ENCODE results near the gene TRIM2. TPM values are rescaled to one million over a fixed set of nuclear protein-coding genes. Genes with fewer than 3 reads are reported as not detected.

Gene TRIM2
- total RNA-seq, 3 donors from 2014 or later: 26.7 to 109 (median 52.4) TPM

DNA sequence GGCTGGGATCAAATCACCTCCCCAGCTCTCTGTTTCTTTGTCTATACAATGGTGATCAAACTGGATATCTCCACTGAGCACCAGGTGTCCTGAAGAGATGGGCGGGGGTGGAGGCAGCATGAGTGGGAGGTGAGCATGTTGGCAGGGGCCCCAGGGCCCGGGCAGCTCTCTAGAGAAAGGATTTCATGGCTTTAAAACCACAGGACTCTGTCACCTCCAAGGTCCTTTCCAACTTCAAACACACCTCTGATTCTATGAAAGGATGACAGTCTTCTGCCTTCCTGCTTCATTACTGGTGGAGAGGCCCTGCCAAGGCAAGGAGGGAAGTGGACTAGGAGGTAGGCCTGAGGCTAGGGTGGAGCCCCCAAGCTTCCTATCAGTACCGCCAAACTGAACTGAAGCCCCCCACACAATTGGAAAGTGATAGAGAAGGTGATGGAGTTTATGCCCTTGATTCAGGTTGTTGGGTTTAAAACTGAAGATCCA, 38.6 kb downstream of the TRIM2 start:
- DNase-seq (ENCODE audit: low spot score in 2 of 2): no peak
- Histone ChIP-seq H3K9me3 (no peaks in the 10 kb centered on the region), H3K36me3 (no peaks in the 10 kb centered on the region), H3K4me1 (no peaks in the 10 kb centered on the region), H3K4me3 (no peak overlapping the region), H3K27ac (no peak overlapping the region), H3K27me3 (no peaks in the 10 kb centered on the region)
- intact Hi-C loops (cut with DNase I; ENCODE audit: low total_unique reads): no loop called here
- TF ChIP-seq, protein P1, sequence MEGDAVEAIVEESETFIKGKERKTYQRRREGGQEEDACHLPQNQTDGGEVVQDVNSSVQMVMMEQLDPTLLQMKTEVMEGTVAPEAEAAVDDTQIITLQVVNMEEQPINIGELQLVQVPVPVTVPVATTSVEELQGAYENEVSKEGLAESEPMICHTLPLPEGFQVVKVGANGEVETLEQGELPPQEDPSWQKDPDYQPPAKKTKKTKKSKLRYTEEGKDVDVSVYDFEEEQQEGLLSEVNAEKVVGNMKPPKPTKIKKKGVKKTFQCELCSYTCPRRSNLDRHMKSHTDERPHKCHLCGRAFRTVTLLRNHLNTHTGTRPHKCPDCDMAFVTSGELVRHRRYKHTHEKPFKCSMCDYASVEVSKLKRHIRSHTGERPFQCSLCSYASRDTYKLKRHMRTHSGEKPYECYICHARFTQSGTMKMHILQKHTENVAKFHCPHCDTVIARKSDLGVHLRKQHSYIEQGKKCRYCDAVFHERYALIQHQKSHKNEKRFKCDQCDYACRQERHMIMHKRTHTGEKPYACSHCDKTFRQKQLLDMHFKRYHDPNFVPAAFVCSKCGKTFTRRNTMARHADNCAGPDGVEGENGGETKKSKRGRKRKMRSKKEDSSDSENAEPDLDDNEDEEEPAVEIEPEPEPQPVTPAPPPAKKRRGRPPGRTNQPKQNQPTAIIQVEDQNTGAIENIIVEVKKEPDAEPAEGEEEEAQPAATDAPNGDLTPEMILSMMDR (IDR thresholded peaks at IDR 0.05): no peak
- no peak for TF ChIP-seq POLR2AphosphoS5 (IDR thresholded peaks at IDR 0.05)
- no peak for TF ChIP-seq POLR2A (IDR thresholded peaks at IDR 0.05)

DNA sequence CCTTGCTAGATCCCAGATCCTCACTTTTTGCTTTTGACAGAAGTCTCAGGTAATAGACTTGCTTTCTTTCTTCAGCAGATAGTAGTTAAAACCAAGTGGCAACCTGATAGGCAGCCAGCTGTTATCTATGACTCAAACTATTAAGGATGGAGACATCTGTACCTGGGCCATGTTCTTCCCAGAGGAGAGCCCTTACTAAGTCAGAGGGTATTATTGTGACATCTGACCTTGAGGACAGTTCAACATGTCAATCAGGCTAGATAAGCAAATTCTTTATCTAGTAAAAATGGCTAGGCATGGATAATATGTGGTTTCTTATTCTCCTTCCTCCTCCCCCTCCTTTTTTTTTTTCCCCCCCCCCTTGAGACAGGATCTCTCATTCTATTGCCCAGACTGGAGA, 39.2 kb downstream of the TRIM2 start:
- Histone ChIP-seq H3K36me3 (no peaks in the 10 kb centered on the region), H3K9me3 (no peaks in the 10 kb centered on the region), H3K4me3 (no peak overlapping the region), H3K27ac (no peak overlapping the region), H3K4me1 (no peaks in the 10 kb centered on the region), H3K27me3 (no peaks in the 10 kb centered on the region)
- TF ChIP-seq POLR2AphosphoS5 (IDR thresholded peaks at IDR 0.05) (no peak), POLR2A (IDR thresholded peaks at IDR 0.05) (no peak)
- TF ChIP-seq, protein P1 (IDR thresholded peaks at IDR 0.05): no peak
- intact Hi-C loops (cut with DNase I; ENCODE audit: low total_unique reads): no loop called here
- DNase-seq (ENCODE audit: low spot score in 2 of 2): no peak

DNA sequence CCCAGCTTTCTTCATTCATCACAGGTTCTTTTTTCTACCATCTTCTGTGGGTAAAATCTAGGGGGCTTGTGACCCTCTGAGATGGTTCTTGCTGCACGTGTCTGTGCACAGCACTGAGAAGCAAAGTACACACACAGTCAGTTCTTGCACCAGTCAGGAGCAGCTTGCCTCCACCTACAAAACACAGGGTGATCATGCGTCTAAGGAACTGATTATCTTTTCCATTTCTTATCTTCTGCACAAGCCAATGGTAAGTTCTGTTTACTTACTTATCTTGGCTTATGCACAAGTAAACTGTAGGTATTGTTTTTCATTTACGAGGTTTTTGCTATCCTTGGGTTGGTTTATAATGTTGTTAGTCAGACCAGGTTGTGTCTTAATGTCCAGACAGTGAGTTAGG, 40.7 kb downstream of the TRIM2 start:
- no peak for DNase-seq (ENCODE audit: low spot score in 2 of 2)
- no peak overlapping the region for H3K27ac ChIP-seq
- intact Hi-C loops (cut with DNase I; ENCODE audit: low total_unique reads): no loop called here
- H3K36me3 ChIP-seq: no peaks in the 10 kb centered on the region
- no peaks in the 10 kb centered on the region for H3K9me3 ChIP-seq
- H3K27me3 ChIP-seq: no peaks in the 10 kb centered on the region
- H3K4me1 ChIP-seq: no peaks in the 10 kb centered on the region
- TF ChIP-seq, protein P1 (IDR thresholded peaks at IDR 0.05): no peak
- TF ChIP-seq POLR2AphosphoS5 (IDR thresholded peaks at IDR 0.05) (no peak), POLR2A (IDR thresholded peaks at IDR 0.05) (no peak)
- H3K4me3 ChIP-seq: no peak overlapping the region

DNA sequence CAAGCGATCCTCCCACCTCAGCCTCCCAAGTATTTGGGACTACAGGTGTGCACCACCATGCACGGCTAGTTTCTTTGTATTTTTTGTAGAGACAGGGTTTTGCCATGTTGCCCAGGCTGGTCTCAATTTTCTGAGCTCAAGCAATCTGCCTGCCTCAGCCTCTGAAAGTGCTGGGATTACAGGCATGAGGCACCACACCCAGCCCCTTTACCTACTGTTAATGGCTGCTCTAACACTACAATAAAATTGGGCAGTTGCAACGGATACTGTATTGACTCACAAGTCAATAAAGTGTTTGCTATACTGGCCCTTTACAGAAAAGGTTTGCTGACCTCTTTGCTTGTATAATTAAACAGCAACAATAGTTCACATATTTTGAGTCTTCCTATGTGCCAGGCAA, 41.5 kb downstream of the TRIM2 start:
- H3K4me1 ChIP-seq: no peaks in the 10 kb centered on the region
- no peak for DNase-seq (ENCODE audit: low spot score in 2 of 2)
- no peak overlapping the region for H3K27ac ChIP-seq
- TF ChIP-seq POLR2A (IDR thresholded peaks at IDR 0.05) (no peak), POLR2AphosphoS5 (IDR thresholded peaks at IDR 0.05) (no peak)
- TF ChIP-seq, protein P1 (IDR thresholded peaks at IDR 0.05): no peak
- H3K36me3 ChIP-seq: no peaks in the 10 kb centered on the region
- no peaks in the 10 kb centered on the region for H3K27me3 ChIP-seq
- no peak overlapping the region for H3K4me3 ChIP-seq
- intact Hi-C loops (cut with DNase I; ENCODE audit: low total_unique reads): no loop called here
- H3K9me3 ChIP-seq: no peaks in the 10 kb centered on the region

DNA sequence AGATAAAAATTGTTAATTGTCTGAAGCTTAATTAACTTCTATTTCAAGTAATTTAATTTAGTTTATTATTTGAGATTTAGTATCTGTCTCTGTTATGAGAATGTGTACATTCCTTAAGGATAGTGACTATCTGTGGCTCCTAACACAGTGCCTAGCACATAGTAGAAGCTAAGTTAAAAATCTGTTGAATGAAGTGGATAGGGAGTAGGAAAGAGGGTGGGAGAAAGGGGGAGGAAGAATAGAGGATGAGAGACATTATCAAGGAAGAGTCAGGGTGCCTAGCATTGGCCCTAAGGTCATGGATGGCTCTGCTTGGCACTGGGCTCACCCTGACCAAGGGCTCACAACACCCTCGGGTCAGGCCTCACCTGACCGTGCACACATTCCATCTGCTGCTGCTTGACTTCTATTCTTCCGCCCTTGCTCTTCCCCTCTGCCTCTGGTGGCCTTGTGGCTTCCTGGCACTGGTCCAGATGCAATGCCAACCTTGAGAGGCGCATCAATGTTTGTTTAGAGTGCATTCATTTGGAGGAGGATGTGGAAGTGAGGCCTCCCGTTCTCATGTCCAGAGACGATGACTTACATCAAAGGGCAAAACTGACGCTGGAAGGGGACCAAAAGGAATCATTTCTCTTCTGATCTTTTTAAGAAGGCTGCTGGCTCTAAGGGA, 42.3 kb downstream of the TRIM2 start:
- no peak for DNase-seq (ENCODE audit: low spot score in 2 of 2)
- Histone ChIP-seq H3K27me3 (no peaks in the 10 kb centered on the region), H3K9me3 (no peaks in the 10 kb centered on the region), H3K36me3 (no peaks in the 10 kb centered on the region), H3K27ac (no peak overlapping the region), H3K4me3 (no peak overlapping the region), H3K4me1 (no peaks in the 10 kb centered on the region)
- no peak for TF ChIP-seq POLR2A (IDR thresholded peaks at IDR 0.05)
- TF ChIP-seq POLR2AphosphoS5 (IDR thresholded peaks at IDR 0.05): no peak
- TF ChIP-seq, protein P1 (IDR thresholded peaks at IDR 0.05): no peak
- intact Hi-C loops (cut with DNase I; ENCODE audit: low total_unique reads): no loop called here
